ENCODE results near the gene HIPK2. TPM values are rescaled to one million over a fixed set of nuclear protein-coding genes. Genes with fewer than 3 reads are reported as not detected.

Gene HIPK2
- total and polyA plus RNA-seq, 12 donors, result 19.7 to 203 (median 127) TPM

GRCh38 chr7:139523199-139523941 lies 254.4 kb downstream of the HIPK2 start, which contains the start of gene CLEC2L:
TSS of gene CLEC2L (plus strand) at chr7:139523685. CDS start at chr7:139523928, 243 bp downstream.
- Histone ChIP-seq H3K36me3 (no peaks in the 10 kb centered on the region), H3K4me1 (peaks cover 0 to 6% (median 0%) of the 10 kb centered on the region in 9 donors), H3K9me3 (no peaks in the 10 kb centered on the region), H3K27ac (no peak within 1 kb of the TSS), H3K4me3 (peak within 1 kb of the TSS in 5 of 10 donors; percentile 21 to 35 (median 28)), H3K27me3 (peaks cover 0 to 52% (median 44%) of the 10 kb centered on the region in 7 donors)
- TF ChIP-seq CTCF (IDR thresholded peaks at IDR 0.05), result no peak
- DNase-seq (no peak), ATAC-seq (peak in 1 of 8 donors; percentile 66)
- WGBS, 2 donors, result 2 to 3% methylated on average over 24 to 75 of the region's 75 CpGs
- intact Hi-C loops (cut with DNase I), result no loop called here

GRCh38 chr7:139522830-139523198 lies 255.0 kb downstream of the HIPK2 start:
- Histone ChIP-seq H3K36me3 (no peaks in the 10 kb centered on the region), H3K9me3 (no peaks in the 10 kb centered on the region), H3K27ac (no peak overlapping the region), H3K4me3 (no peak overlapping the region), H3K27me3 (peaks cover 0 to 52% (median 45%) of the 10 kb centered on the region in 7 donors), H3K4me1 (peaks cover 0 to 6% (median 0%) of the 10 kb centered on the region in 9 donors)
- WGBS, 2 donors, result 23 to 27% methylated on average over 11 of the region's 11 CpGs
- ATAC-seq (no peak), DNase-seq (no peak)
- intact Hi-C loops (cut with DNase I), result no loop called here
- TF ChIP-seq CTCF (IDR thresholded peaks at IDR 0.05), result no peak

GRCh38 chr7:139521439-139521838 lies 256.4 kb downstream of the HIPK2 start:
- TF ChIP-seq CTCF (IDR thresholded peaks at IDR 0.05), result no peak

DNA sequence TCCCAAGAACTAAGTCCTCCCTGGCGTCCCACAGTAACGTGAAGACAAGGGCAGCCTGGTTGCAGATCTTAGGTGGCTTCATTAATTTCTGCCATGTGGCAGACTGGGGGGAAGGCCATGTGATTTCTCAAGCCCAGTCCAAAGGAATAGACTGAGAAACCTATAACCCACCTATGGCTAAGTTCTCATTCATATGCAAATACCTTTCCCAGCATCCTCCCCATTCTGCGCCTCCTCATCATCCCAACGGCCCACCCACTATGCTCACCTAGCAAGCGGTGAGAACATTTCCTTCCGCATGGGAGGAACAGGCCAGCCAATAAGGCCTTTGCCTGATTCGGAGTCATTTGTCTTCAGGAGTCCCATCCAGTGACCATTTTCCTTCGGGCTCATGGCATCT lies 262.5 kb downstream of the HIPK2 start:
- intact Hi-C loops (cut with DNase I), result no loop called here
- WGBS, 2 donors, result 82% methylated on average over 8 of the region's 8 CpGs

More at GRCh38 chr7:139521439-139521838, 256.4 kb downstream of the HIPK2 start:
- 89 to 100% methylated on average over 1 of the region's 1 CpG for WGBS, 2 donors
- H3K4me1 ChIP-seq, result peaks cover 0 to 6% (median 0%) of the 10 kb centered on the region in 9 donors
- ATAC-seq, result no peak
- no peaks in the 10 kb centered on the region for H3K9me3 ChIP-seq
- no peak overlapping the region for H3K27ac ChIP-seq
- no peak overlapping the region for H3K4me3 ChIP-seq
- H3K36me3 ChIP-seq, result no peaks in the 10 kb centered on the region
- peaks cover 0 to 51% (median 45%) of the 10 kb centered on the region in 7 donors for H3K27me3 ChIP-seq
- intact Hi-C loops (cut with DNase I), result no loop called here
- DNase-seq, result no peak

More for the DNA sequence above, 262.5 kb downstream of the HIPK2 start:
- H3K36me3 ChIP-seq, result no peaks in the 10 kb centered on the region
- peaks cover 0 to 14% (median 0%) of the 10 kb centered on the region in 7 donors for H3K27me3 ChIP-seq
- TF ChIP-seq CTCF (IDR thresholded peaks at IDR 0.05), result no peak
- H3K4me3 ChIP-seq, result no peak overlapping the region
- H3K27ac ChIP-seq, result no peak overlapping the region
- ATAC-seq (no peak), DNase-seq (no peak)
- no peaks in the 10 kb centered on the region for H3K4me1 ChIP-seq
- H3K9me3 ChIP-seq, result no peaks in the 10 kb centered on the region

Other genes starting within 250 kb of the HIPK2 start
- gene TBXAS1, start 51.3 kb upstream of the HIPK2 start, total RNA-seq, result 10 to 100 TPM in 1 of 10 donors, 1 to 10 TPM in 9; 1.7 to 17.7 (median 3.7) TPM
- 1 to 10 TPM; 2.5 to 4.8 TPM for gene TBXAS1, start 51.3 kb upstream of the HIPK2 start, polyA plus RNA-seq